ENCODE results near the gene RBM47.
"Not testable (repeated sequence)": the region's sequence is repeated elsewhere in the genome, so short reads cannot be mapped to it uniquely, and the experiment has no call there.

RBM47 gene

GRCh38 chr4:40525752-40526598, 103.7 kb downstream of the RBM47 start:
- no peak for DNase-seq

- DNase-seq, result no peak
Observed at GRCh38 chr4:40524366-40525041, 105.2 kb downstream of the RBM47 start.

GRCh38 chr4:40523581-40523980, 106.1 kb downstream of the RBM47 start:
- no peak for DNase-seq

GRCh38 chr4:40521957-40522356, 107.7 kb downstream of the RBM47 start:
- DNase-seq, result no peak

GRCh38 chr4:40520533-40520932, 109.1 kb downstream of the RBM47 start:
- no peak for DNase-seq

- not testable (repeated sequence) for DNase-seq
Observed at GRCh38 chr4:40517081-40517480, 112.6 kb downstream of the RBM47 start.

GRCh38 chr4:40516651-40517050, 113.0 kb downstream of the RBM47 start:
- DNase-seq, result no peak

GRCh38 chr4:40515398-40516293, 114.0 kb downstream of the RBM47 start:
- DNase-seq, result no peak

GRCh38 chr4:40515037-40515397, 114.6 kb downstream of the RBM47 start:
- DNase-seq, result no peak

- no peak for DNase-seq
Observed at GRCh38 chr4:40514497-40514951, 115.1 kb downstream of the RBM47 start.

- DNase-seq, result no peak
Observed at GRCh38 chr4:40511036-40511614, 118.5 kb downstream of the RBM47 start.

GRCh38 chr4:40507977-40508376, 121.7 kb downstream of the RBM47 start:
- no peak for DNase-seq

- DNase-seq, result no peak
Observed at GRCh38 chr4:40506492-40506891, 123.2 kb downstream of the RBM47 start.

GRCh38 chr4:40506066-40506465, 123.6 kb downstream of the RBM47 start:
- DNase-seq, result no peak

- DNase-seq, result no peak
Observed at GRCh38 chr4:40502934-40503333, 126.7 kb downstream of the RBM47 start.

- DNase-seq, result no peak
Observed at GRCh38 chr4:40502220-40502619, 127.4 kb downstream of the RBM47 start.

GRCh38 chr4:40500781-40501180, 128.9 kb downstream of the RBM47 start:
- DNase-seq, result no peak

- no peak for DNase-seq
Observed at GRCh38 chr4:40493160-40493559, 136.5 kb downstream of the RBM47 start.

- DNase-seq, result no peak
Observed at GRCh38 chr4:40492691-40493090, 137.0 kb downstream of the RBM47 start.

GRCh38 chr4:40490481-40490880, 139.2 kb downstream of the RBM47 start:
- DNase-seq, result no peak

- no peak for DNase-seq
Observed at GRCh38 chr4:40489961-40490360, 139.7 kb downstream of the RBM47 start.

- no peak for DNase-seq
Observed at GRCh38 chr4:40486534-40486933, 143.1 kb downstream of the RBM47 start.
